DMS53 (cell line): Measurements from ENCODE around the gene OASL.
"Not testable (repeated sequence)": the region's sequence is repeated elsewhere in the genome, so short reads cannot be mapped to it uniquely, and the experiment has no call there.

ENCODE experiments used
- DNase-seq: peaks from one replicate; lab custom pipeline; 2025; lab: John Stamatoyannopoulos, UW

The OASL gene

DNA sequence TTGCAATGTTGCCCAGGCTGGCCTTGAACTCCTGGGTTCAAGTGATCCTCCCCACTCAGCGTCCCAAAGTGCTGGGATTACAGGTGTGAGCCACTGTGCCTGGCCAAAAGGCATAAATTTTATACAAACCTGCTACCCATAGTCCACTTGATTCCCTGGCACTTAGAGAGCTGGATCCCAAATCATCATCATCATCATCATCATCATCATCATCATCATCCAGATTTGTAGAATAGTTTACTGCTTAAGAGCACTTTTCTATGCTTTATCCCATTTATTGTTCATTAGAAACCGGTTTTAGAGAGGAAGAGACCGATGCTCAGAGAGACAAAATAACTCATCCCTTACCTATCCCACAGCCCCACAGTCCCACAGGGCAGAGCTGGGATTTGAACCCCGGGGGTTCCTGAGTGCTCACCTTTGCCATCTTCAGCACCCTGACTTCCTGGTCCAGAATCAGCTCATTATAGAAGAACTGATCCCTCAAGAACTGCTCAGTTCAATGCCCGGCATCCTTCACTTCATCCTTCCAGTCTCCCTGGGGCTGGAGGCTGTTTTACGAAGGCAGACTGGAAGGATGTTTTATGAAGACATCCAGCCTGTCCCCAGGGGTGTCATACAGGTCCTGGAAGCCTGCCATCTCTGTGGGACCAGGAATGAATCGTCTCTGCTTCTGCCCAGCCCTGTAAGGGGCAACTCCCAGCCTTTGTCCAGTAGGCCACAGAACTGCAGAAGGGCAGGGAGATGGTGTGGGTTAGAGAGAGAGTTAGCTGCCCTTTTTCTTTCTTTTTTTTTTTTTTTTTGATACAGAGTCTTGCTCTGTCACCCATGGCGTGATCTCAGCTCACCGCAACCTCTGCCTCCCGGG lies 20.2 kb upstream of the OASL start:
- DNase-seq = no peak

DNA sequence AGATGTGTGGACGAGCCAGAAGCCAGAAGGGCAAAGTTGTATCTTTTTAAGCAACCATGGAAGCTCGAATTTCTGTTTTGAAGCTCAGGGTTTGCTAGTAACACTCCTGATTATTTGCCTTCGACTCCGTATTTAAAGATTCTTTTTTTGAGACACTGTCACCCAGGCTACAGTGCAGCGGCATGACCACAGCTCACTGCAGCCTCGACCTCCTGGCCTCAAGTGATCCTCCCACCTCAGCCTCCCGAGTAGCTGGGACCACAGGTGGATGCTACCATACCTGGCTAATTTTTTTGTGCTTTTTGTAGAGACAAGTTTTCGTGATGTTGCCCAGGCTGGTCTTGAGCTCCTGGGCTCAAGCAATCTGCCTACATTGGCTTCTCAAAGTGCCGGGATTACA lies 18.7 kb upstream of the OASL start:
- DNase-seq = no peak

DNA sequence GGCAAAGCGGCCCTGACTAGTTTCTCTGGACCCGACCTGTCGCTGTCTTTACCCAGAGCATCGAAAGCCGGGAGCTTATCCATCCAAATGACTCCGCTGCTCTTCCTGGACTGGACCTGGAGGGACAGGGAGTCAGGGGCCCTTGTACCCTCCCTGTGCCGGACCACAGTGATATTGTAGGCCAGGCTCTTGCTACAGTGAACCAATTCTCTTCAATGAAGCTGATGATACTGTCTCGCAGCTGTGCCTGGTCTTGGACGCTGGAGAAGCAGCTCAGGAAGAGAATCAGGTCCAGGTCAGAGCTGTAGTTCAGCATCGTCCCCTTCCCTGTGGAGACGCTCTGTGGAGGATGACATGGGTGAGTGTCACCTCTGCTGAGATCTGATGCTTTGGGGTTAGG lies 14.7 kb upstream of the OASL start:
- DNase-seq = no peak

DNA sequence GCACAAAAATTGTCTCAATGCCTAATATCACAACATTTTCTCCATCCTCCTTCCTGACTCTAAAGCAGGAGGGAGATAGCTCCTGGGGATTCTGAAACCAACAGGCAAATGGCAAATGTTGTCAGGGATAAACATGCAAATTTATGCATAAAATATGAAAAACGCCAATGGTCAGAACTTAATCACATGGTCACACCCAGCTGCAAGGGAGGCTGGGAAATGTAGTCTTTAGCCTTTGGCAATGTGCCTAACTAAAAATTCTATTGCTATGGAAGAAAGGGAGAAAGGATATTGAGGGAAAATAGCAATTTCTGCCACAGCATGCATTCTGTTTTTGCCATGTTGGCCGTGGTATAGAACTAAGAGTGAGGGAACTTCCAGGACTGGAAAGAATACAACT lies 11.7 kb upstream of the OASL start:
- DNase-seq = peak; percentile 33

DNA sequence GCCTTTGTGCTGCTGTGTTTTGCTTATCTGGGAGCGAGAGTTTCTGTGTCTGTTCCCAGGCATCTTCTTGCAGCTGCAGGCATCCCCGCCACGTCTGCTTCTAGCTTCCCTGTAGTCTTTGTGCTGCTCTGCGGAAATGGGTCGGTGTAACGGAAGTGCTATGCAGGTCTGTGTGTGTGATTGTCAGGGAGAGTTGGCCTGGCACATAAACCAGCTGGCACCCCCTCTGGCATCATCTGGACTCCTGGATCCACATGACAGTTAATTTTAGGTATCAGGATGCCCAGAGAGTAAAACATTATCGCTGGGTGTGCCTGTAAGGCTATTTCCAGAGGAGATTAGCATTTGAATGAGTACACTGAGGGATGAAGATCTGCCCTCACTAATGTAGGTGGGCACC lies 9.4 kb upstream of the OASL start:
- no peak for DNase-seq

DNA sequence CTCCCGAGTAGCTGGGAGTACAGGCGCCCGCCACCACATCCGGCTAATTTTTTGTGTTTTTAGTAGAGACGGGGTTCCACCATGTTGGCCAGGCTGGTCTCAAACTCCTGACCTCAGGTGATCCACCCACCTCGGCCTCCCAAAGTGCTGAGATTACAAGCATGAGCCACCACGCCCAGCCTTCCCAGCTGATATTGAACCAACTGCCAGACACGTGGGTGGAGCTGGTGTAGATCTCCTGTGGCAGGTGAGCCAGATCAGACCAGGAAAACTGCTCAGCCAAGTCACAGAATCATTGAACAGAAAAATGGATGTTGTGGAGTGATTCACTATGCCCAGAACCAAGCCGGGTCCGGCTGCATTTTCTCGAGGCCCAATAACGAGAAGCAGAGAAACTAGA lies 8.4 kb upstream of the OASL start:
- not testable (repeated sequence) for DNase-seq

DNA sequence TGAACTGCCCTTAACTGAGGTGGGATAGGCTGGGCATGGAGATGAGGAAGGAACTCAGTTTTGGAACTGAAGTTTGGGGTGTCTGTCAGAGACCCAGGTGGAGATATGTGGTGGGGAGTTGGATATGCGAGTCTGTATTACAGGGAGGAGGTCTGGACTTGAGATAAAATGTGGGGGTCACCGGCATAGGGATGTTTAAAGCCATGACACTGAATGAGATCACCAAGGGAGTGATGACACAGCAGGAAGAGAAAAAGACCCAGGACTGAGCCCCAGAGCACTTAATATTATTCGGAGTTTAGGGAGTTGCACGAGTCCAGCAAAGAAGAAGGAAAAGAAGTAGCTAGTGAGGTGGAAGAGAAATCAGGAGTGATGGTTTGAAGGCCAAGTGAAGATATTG lies 4.0 kb upstream of the OASL start:
- DNase-seq = no peak

DNA sequence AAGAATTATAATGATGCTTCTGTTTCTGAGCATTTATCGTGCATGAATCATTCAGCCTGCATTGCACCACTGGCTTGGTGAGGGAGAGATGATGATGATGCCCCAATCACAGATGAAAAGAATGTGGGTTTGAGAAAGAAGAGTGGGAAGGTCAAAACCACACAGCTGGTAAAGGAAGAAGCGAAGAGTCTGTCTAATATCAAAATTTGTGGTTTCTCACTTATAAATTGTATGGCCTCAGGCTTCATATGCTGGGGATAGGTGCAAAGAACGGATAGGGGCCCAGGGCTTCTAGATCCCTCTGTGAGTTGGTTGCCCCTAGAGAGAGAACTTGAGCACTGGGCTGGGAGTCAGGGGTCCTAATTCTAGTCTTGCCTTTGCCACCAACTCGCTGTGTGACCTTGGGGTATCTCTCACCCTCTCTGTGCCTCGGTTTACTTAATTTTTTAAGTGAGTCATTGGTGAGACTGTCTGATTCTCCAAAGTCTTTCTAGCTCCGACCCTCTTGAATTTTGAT lies 2.2 kb downstream of the OASL start:
- no peak for DNase-seq

DNA sequence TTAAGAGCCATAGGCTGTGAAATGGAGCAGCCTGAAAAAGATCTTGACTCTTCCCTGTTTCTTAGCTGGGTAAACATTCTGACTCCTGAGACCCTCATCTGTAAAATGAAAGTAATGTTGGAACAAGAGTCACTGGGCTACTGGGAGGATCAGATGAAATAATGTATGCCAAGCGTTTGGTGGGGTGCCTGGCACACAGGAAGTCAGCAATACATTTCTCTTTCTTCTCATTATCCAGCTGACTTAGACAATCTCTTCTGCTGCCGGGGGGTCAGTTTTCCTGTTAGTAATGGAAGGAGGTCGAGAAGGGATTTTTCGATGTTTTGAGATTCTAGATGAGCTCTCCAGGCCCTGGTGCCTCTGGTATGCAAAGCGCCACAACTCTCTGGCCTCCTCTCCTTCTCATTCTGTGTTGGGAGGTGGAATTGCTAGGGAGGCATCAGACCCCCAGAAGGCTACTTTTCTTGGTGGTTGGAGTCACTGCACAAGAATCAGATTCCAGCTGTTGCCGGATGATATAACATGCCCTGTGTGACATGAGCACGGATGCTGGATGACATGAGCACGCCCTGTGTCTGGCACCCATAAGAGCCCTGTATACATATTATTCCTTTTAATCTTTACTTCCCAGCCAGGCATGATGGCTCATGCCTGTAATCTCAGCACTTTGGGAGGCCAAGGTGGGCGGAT lies 4.3 kb downstream of the OASL start:
- DNase-seq = no peak

DNA sequence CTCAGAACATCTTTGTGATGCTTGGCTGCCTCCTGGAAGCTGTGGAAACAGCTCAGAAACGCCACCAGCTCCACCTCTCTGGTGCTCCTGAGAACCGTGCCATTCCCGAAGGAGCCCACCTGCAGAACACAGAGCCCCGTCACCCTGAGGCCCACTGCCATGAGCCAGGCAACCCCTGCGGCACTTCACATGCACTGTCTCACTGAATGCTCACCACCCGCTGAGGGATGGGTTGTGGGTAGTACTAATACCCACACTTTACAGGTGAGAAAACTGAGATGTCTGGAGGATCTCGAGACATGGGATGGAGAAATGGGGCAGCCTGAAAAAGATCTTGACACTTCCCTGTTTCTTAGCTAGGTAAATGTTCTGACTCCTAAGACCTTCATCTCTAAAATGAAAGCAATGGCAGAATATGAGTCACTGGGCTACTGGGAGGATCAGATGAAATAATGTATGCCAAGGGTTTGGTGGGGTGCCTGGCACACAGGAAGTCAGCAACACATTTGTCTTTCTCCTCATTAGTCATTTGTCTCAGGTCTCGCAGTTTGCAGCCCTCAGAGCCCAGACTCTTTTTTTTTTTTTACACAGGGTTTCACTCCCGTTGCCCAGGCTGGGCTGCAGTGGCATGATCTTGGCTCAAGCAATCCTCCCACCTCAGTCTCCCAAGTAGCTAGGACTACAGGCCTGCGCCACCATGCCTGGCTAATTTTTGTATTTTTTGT lies 5.3 kb downstream of the OASL start:
- peak; percentile 37 for DNase-seq

DNA sequence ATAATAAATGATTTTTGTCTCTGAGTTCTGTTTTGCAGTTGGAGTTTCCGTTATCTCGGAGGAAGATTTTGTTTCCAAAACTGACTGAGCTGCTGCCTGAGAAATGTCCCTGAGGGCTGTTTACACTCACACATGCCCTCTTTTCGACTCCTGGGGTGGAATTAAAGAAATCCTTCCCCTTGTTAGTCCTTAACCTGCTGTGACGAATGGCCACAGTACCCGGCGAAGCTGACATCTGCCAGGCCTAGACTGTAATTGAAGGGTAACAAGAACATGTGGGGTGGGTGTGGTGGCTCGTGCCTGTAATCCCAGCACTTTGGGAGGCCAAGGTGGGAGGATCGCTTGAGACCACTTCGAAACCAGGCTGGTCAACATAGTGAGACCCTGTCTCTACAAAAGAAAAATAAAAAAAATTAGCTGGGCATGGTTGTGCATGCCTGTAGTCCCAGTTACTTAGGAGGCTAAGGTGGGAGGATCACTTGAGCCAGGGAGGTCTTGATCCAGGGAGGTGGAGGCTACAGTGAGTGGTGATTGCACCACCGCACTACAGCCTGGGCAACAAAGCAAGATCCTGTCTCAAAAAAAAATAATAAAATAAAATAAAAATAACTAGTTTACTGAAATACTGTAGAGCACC lies 8.4 kb downstream of the OASL start:
- no peak for DNase-seq

DNA sequence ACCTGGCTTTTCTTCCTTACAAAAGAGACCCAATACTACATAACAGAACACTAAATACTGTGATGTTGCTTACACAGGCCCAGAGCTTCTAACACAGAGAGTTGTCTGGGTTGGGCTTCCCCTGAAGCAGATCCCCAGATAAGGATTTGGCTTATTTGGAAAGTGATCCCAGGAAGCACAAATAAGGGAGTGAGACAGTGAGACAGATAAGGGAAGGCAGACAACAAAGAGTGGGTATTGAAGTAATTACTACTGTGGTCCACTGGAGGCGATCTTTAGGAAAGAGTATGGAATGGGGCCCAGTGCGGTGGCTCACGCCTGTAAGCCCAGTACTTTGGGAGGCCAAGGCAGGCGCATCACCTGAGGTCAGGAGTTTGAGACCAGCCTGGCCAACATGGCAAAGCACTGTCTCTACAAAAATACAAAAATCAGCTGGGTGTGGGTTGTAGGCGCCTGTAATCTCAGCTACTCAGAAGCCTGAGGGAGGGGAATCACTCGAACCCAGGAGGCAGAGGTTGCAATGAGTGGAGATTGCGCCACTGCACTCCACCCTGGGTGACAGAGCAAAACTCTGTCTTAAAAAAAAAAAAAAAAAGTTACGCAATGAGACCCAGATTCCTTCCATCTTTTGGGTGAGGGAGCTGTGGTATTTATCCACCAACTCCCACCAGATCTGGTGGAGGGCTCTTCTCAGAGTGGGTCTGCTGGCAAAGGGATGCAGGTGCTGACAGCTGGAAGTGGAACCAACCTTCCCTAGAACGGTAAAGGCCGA lies 12.6 kb downstream of the OASL start:
- no peak for DNase-seq

DNA sequence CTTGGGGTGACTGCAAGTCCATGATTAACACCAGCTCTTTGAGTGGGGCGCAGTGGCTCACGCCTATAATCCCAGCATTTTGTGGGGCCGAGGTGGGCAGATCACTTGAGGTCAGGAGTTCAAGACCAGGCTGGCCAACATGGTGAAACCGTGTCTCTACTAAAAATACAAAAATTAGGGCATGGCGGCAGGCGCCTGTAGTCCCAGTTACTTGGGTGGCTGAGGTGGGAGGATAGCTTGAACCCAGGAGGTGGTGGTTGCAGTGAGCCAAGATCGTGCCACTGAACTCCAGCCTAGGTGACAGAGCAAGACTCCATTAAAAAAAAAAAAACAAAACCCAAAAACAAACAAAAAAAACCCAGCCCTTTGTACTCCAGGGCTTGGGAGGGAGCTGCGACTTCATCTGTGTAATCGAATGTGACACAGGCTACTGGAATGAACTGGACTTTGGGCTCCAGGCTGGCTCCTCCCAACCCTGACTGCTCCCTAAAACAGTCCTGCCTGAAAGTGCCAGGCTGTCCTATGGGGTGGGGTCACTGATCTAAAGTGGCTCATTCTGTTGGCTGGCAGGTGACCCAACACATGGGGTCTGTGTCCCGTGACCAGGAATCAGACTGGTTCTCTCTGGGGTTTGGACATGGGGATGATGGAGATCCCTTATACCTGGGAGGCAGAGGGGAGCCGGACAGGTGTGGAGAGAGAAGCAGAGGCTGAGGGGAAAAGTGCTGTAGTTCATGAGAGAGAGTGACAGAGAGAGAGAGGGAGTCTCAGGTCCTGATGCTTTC lies 13.4 kb downstream of the OASL start:
- DNase-seq = no peak

DNA sequence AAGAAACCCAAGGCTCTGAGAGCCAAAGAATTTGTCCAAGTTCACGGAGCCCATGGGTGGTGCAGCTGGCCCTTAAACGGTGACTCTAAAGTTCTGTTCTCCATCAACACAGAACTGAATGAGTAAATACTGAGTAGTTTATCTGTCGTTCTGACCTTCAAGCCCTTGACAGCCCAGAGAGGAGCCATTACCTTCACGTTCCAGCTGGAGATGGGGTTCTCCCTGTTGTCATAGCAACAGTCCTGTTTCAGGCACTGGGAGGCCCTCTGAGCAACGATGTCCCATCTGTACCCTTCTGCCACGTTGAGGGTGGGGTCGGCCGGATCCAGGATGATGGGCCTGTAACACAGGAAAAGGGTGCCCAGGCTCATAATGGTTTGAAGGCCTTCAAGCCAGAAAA lies 15.2 kb downstream of the OASL start:
- no peak for DNase-seq

DNA sequence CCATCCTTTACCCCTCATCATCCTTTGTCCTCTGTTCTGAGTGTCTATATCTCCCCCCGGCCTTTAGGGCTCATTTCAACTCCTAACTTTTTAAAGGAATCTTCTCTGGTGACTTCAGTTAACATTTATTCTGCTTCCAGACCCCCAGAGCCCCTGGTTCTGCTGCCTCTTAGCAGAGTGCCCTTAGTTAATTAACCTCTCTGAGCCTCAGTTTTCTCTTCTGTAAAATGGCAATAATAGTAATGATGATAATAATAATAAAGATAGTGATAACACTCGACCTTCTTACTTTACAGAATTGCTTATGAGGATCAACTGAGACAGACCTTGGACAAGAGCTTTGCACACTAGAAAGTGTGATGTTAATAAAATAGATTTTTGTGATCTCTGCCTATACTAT lies 16.3 kb downstream of the OASL start:
- no peak for DNase-seq

DNA sequence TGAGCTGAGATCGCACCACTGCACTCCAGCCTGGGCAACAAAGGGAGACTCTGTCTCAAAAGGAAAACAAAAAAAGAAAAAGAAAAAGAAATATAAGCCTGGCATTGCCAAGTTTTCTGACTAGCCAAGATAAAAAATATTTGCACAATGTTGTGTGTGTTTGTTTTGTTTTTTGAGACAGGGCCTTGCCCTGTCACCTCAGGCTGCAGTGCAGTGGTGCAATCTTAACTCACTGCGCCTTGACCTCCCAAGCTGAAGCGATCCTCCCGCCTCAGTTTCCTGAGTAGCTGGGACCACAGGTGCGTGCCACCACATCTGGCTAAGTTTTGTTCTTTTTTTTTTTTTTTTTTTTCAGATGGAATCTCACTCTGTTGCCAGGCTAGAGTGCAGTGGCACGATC lies 17.3 kb downstream of the OASL start:
- DNase-seq = no peak

DNA sequence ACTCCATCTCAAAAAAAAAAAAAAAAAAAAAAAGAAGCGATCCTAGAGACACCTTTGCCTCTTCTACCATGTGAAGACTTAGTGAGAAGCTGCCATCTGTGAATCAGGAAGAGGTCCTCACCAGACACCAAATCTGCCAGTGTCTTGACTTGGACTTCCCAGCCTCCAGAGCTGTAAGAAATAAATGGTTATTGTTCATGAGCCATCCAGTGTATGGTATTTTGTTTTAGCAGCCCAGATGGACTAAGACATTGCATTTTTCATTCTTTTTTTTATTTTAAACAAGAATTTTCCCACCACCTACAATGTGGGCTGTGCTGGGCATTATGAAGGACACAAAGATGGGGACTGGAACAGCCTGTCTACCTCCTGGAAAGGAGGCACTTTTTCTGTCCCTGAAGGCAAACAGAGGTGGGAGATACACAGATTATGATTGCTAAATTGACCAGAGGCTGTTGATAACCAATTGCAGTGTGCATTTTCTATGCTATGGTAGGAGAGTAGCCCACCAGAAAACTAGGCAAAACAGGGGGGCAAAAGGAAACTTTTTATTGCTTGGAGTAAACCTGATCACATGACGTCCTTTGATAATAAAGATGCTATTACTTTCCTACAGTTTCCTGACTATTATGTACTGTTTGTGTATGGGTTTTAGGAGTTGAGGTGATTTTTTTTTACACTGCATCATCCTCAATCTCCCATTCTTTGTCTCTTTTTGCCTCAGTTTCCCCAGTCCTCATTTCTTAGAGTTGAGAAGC lies 20.0 kb downstream of the OASL start:
- DNase-seq = no peak

DNA sequence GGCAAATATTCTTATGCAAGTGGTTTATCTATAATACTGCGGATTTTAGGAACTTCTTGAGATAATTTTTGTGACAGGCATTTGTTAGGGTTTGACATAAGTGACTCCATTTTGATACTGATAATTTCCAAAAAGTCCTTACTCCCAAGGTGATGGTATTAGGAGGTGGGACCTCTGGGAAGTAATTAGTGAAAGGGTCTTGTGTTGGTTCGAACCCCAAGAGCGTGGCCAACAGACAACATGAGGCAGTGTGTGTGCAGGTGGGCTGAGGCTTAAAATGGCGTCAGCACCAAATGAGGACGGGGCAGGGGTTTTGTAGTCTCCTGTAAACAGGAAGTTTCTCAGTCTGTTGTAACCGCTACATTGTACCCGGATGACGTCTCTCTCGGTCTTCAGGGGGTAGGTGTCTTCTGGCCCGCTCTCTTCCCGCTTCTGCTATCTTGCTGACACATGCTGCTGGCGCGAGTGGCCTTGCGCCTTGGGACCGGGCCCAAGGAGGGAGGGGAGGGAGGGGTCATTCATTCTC lies 21.0 kb downstream of the OASL start:
- DNase-seq = no peak
